Vagina (tissue), 2 donors: ENCODE measurements around the gene SLC11A2.

Experiments used
- POLR2A ChIP-seq, 2 donors: fragments of 450-650 bp; IDR thresholded peaks; one replicate each; pipeline ENCODE4 v1.6.1; 2017; ENCODE audit warnings: antibody characterized with exemption in 2 of 2, mild to moderate bottlenecking in 2 of 2, moderate library complexity in 2 of 2
- POLR2AphosphoS5 ChIP-seq, 2 donors: sonication (generic); formaldehyde crosslinking; IDR thresholded peaks; one replicate each; pipeline ENCODE4 v1.9.0; 2017; ENCODE audit warnings: antibody characterized with exemption in 2 of 2, mild to moderate bottlenecking in 2 of 2, low read depth in 1 of 2; ENCODE audit not compliant: insufficient read depth in 1 of 2
- TF ChIP-seq, protein P1 (sequence below), 3 experiments: fragments of 450-650 bp in 2 of 3; fragments of 200-600 bp in 1 of 3; sonication (generic) in 1 of 3; IDR thresholded peaks; one replicate each; pipeline ENCODE4 v1.5.1; 2017 to 2019; ENCODE audit warnings: antibody characterized with exemption in 3 of 3, mild to moderate bottlenecking in 2 of 3, moderate library complexity in 2 of 3

DNA sequence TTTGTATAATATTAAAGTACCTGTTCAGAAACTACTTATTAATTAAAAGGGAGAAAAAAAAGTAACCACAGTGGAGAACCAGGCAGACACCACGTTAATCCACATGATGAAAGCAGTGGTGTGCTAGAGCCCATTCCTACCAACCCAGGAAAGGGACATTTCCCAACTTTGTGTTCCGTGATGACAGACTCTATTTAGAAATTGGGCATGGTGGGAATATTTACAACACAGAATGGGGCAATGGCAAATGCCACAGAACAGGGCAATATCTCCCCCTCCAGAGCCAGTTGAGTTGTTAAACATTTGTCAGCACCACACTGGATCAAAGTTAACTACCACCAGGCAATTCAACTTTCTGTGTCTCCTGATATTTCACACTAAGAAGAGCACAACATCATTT lies 75.1 kb downstream of the SLC11A2 start:
- TF ChIP-seq POLR2A (IDR thresholded peaks at IDR 0.05) (no peak), POLR2AphosphoS5 (IDR thresholded peaks at IDR 0.05; ENCODE audit: insufficient read depth in 1 of 2, low read depth in 1 of 2) (no peak)
- TF ChIP-seq, protein P1, sequence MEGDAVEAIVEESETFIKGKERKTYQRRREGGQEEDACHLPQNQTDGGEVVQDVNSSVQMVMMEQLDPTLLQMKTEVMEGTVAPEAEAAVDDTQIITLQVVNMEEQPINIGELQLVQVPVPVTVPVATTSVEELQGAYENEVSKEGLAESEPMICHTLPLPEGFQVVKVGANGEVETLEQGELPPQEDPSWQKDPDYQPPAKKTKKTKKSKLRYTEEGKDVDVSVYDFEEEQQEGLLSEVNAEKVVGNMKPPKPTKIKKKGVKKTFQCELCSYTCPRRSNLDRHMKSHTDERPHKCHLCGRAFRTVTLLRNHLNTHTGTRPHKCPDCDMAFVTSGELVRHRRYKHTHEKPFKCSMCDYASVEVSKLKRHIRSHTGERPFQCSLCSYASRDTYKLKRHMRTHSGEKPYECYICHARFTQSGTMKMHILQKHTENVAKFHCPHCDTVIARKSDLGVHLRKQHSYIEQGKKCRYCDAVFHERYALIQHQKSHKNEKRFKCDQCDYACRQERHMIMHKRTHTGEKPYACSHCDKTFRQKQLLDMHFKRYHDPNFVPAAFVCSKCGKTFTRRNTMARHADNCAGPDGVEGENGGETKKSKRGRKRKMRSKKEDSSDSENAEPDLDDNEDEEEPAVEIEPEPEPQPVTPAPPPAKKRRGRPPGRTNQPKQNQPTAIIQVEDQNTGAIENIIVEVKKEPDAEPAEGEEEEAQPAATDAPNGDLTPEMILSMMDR (IDR thresholded peaks at IDR 0.05): no peak
